Skeletal muscle cell (primary cell): ENCODE data around the gene PLCB4.
A peak's percentile ranks its signal among the peaks of the same experiment; 100 is the strongest.

Experiments
- DNase-seq: peaks from one replicate; pipeline ENCODE4 v3.0.0-alpha.2; 2010; ENCODE audit warnings: low read depth
- H3K4me3 ChIP-seq: 2 replicates; pipeline ENCODE4 v1.5.1; 2011; ENCODE audit warnings: low read depth, mild to moderate bottlenecking, control low read depth, low read length, moderate library complexity

Gene PLCB4

DNA sequence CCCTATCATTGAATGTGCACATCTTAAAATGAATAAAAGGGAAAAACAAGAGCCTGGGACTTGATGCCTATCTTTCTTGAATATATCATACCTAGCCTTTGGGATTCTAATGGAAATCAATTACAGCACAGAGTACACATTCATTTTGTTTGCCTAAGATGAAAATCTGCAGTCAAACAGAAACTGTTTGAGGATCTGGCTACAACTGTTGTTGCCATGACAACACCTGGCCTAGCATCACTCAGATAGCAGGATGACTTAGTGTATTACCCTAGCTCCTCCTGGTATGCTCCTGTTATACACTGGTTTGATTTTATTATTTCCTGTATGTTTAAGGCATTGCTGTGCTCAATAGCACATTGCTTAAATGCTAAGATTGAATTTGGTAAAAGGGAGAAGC is 374.0 kb downstream of the PLCB4 start:
- no peak for DNase-seq
- H3K4me3 ChIP-seq = no peak overlapping the region

- no peak for DNase-seq
- no peak overlapping the region for H3K4me3 ChIP-seq
These were observed 376.0 kb downstream of the PLCB4 start for GRCh38 chr20:9444921-9445320.

GRCh38 chr20:9447182-9447581 is 378.3 kb downstream of the PLCB4 start:
- no peak for DNase-seq
- H3K4me3 ChIP-seq = no peak overlapping the region

- no peak for DNase-seq
- no peak overlapping the region for H3K4me3 ChIP-seq
These were observed 384.3 kb downstream of the PLCB4 start for GRCh38 chr20:9453201-9453600.

GRCh38 chr20:9454791-9455190 is 385.9 kb downstream of the PLCB4 start:
- peak; percentile 10 for DNase-seq
- no peak overlapping the region for H3K4me3 ChIP-seq

GRCh38 chr20:9457136-9457535 is 388.2 kb downstream of the PLCB4 start:
- no peak overlapping the region for H3K4me3 ChIP-seq
- no peak for DNase-seq

GRCh38 chr20:9458138-9458796 is 389.4 kb downstream of the PLCB4 start:
- peak; percentile 66 for DNase-seq

GRCh38 chr20:9460518-9460917 is 391.6 kb downstream of the PLCB4 start:
- DNase-seq = peak; percentile 52
- H3K4me3 ChIP-seq = no peak overlapping the region

More at GRCh38 chr20:9458138-9458796, 389.4 kb downstream of the PLCB4 start:
- H3K4me3 ChIP-seq = no peak overlapping the region

GRCh38 chr20:9467995-9468394 is 399.1 kb downstream of the PLCB4 start:
- no peak for DNase-seq

GRCh38 chr20:9474835-9475415 is 406.0 kb downstream of the PLCB4 start:
- no peak overlapping the region for H3K4me3 ChIP-seq
- no peak for DNase-seq

More at GRCh38 chr20:9467995-9468394, 399.1 kb downstream of the PLCB4 start:
- H3K4me3 ChIP-seq = no peak overlapping the region

DNA sequence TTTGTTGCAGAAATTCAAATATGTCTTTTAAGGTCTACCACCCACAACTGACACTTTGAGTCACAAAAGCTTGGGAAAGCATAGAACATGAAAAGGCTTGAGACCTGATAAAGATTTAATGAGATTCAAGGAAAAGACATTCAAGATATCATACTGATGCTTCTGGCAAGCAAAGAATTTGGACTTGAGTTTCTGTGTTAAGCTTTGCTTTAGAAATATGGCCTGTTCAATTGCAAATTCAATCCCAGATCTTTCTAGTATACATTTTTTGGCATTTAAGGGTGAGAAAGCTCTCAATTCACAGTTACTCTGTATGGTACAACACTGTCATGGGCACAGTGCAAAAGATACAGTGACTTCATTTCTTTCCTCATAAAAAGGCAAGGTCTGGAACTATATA is 406.6 kb downstream of the PLCB4 start:
- DNase-seq = no peak

GRCh38 chr20:9476174-9476573 is 407.3 kb downstream of the PLCB4 start:
- H3K4me3 ChIP-seq = no peak overlapping the region

More for the DNA sequence above, 406.6 kb downstream of the PLCB4 start:
- H3K4me3 ChIP-seq = no peak overlapping the region

GRCh38 chr20:9476637-9477036 is 407.8 kb downstream of the PLCB4 start:
- DNase-seq = no peak
- no peak overlapping the region for H3K4me3 ChIP-seq

More at GRCh38 chr20:9476174-9476573, 407.3 kb downstream of the PLCB4 start:
- DNase-seq = no peak

DNA sequence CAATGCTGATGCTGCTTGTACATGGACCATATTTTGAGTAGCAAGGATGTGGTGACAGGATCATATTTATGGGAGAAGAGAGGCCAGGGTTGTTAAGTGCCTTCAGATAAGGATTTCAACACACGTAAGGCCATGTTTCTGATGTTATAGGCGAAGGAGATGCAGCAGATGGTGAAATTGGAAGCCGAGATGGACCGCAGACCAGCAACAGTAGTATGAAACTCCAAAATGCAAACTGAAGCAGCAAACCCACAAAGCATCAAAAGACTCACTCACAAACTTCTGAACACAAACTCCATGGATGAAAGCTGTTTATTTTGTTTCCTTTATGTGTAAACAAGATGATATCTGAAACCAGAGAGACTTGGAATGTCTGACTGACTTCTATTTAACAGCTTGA is 409.9 kb downstream of the PLCB4 start:
- DNase-seq = no peak
- H3K4me3 ChIP-seq = no peak overlapping the region

DNA sequence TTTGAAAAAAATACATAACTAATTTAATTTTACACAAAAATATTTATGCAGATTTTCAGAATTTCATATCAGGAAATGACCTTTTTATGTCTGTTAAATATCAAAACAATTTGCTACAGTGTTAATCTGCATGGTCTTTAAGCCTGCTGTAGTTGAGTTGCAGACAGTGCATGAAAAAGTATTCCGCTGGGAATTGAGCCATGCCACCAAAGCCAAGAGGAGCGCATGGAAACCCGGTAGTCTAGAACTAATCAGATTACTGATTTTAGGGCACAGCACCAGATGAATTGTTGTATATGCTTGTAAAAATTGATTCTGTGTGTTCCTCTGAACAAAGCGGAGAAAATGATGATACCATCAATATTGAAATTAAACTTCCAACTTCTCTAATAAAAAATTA is 411.2 kb downstream of the PLCB4 start:
- DNase-seq = no peak
- H3K4me3 ChIP-seq = no peak overlapping the region

DNA sequence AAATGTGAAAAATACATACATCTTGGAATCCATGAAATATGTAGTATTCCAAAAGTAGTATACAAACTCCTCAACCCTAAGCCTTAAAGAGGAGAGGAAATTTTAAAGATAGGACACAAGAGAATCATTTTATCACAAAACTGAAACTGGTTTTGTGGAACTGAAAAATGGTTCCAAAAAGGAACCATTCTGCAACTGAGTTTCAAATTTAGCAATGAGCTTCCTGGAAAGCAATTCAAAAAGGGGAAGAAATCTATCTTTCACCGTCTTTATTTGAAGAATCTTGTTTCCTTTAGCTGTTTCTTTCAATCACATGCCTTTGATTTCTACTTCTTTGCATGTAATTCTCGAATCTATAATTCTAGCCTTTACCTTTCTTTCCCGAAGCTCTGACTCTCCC is 413.3 kb downstream of the PLCB4 start:
- DNase-seq = no peak

DNA sequence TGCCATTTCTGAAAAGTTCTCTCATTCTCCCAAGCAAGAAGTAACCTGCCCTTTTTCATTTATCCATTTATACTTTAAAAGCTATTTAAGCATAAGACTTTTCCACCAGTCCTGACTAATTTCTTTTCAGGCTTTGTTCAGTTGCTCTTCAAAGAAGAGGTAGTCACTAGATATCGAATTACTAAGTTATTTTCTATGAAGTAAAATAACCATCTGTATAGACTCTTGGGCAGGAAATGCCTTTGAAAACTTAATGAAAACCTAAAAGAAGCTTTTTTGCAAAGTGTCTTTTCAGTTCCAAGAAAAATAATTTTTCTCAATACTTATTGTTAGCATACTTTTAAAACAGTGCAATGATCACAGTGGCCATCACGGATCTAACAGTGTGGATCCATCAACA is 414.2 kb downstream of the PLCB4 start:
- no peak overlapping the region for H3K4me3 ChIP-seq
- DNase-seq = no peak

More for the DNA sequence above, 413.3 kb downstream of the PLCB4 start:
- no peak overlapping the region for H3K4me3 ChIP-seq

- no peak for DNase-seq
These were observed 416.9 kb downstream of the PLCB4 start for GRCh38 chr20:9485614-9486340.

GRCh38 chr20:9487231-9487630 is 418.3 kb downstream of the PLCB4 start:
- no peak for DNase-seq
- no peak overlapping the region for H3K4me3 ChIP-seq

More at GRCh38 chr20:9485614-9486340, 416.9 kb downstream of the PLCB4 start:
- no peak overlapping the region for H3K4me3 ChIP-seq

GRCh38 chr20:9488063-9488462 is 419.2 kb downstream of the PLCB4 start:
- no peak overlapping the region for H3K4me3 ChIP-seq
- no peak for DNase-seq

- H3K4me3 ChIP-seq = no peak overlapping the region
- DNase-seq = no peak
These were observed 421.3 kb downstream of the PLCB4 start for GRCh38 chr20:9490161-9490560.
